Left hindlimb (tissue), 1 donor: ENCODE measurements around the gene ALMS1.
"Not testable (repeated sequence)": the region's sequence is repeated elsewhere in the genome, so short reads cannot be mapped to it uniquely, and the experiment has no call there.

Experiments used
- DNase-seq: peaks from one replicate; pipeline ENCODE4 v3.0.0-alpha.2; 2018

Gene ALMS1

GRCh38 chr2:73385504-73386341 lies at the start of gene ALMS1:
TSS of gene ALMS1 (plus strand) at chr2:73385836. CDS start at chr2:73385869, 33 bp downstream.
- DNase-seq = peak; percentile 94

GRCh38 chr2:73337828-73338227 lies 47.8 kb upstream of the ALMS1 start:
- DNase-seq = no peak

- DNase-seq = no peak
Observed at GRCh38 chr2:73339201-73339600, 46.4 kb upstream of the ALMS1 start.

- DNase-seq = no peak
Observed at GRCh38 chr2:73341039-73341438, 44.6 kb upstream of the ALMS1 start.

GRCh38 chr2:73343992-73344391 lies 41.6 kb upstream of the ALMS1 start:
- DNase-seq = no peak

- DNase-seq = not testable (repeated sequence)
Observed at GRCh38 chr2:73344747-73345146, 40.9 kb upstream of the ALMS1 start.

- DNase-seq = no peak
Observed at GRCh38 chr2:73350035-73350691, 35.5 kb upstream of the ALMS1 start.

- no peak for DNase-seq
Observed at GRCh38 chr2:73356097-73356496, 29.5 kb upstream of the ALMS1 start.

GRCh38 chr2:73359915-73360697 lies 25.5 kb upstream of the ALMS1 start:
- no peak for DNase-seq

GRCh38 chr2:73366060-73366459 lies 19.6 kb upstream of the ALMS1 start:
- no peak for DNase-seq

- no peak for DNase-seq
Observed at GRCh38 chr2:73368781-73369180, 16.9 kb upstream of the ALMS1 start.

- no peak for DNase-seq
Observed at GRCh38 chr2:73370348-73370747, 15.3 kb upstream of the ALMS1 start.

GRCh38 chr2:73373344-73373743 lies 12.3 kb upstream of the ALMS1 start:
- no peak for DNase-seq

- no peak for DNase-seq
Observed at GRCh38 chr2:73374269-73374668, 11.4 kb upstream of the ALMS1 start.

- DNase-seq = no peak
Observed at GRCh38 chr2:73376681-73377080, 9.0 kb upstream of the ALMS1 start.

- DNase-seq = no peak
Observed at GRCh38 chr2:73383036-73383435, 2.6 kb upstream of the ALMS1 start.

- DNase-seq = no peak
Observed at GRCh38 chr2:73385123-73385503, 523 bp upstream of the ALMS1 start.

GRCh38 chr2:73386342-73386868 lies 769 bp downstream of the ALMS1 start:
- DNase-seq = no peak

- DNase-seq = no peak
Observed at GRCh38 chr2:73386894-73387636, 1.4 kb downstream of the ALMS1 start.

GRCh38 chr2:73402386-73403103 lies 16.9 kb downstream of the ALMS1 start:
- no peak for DNase-seq

- DNase-seq = no peak
Observed at GRCh38 chr2:73403237-73403636, 17.6 kb downstream of the ALMS1 start.

GRCh38 chr2:73404409-73404808 lies 18.8 kb downstream of the ALMS1 start:
- no peak for DNase-seq
